HepG2 (cell line): ENCODE data around the gene SMOC1. TPM values are rescaled to one million over a fixed set of nuclear protein-coding genes. Genes with fewer than 3 reads are reported as not detected.

Experiments used
- DMAP1 ChIP-seq: IDR thresholded peaks from 2 replicates; pipeline ENCODE4 v1.6.1; 2016
- FLYWCH1 ChIP-seq: sonication (generic); formaldehyde crosslinking; IDR thresholded peaks from 2 replicates; pipeline ENCODE4 v1.8.1; 2023; ENCODE audit warnings: mild to moderate bottlenecking, missing genetic modification reagents
- MAZ ChIP-seq, 2 experiments: sonication (generic) in 1 of 2; formaldehyde crosslinking in 1 of 2; IDR thresholded peaks; 2 replicates each; pipeline versions ENCODE4 v1.5.0 to v1.6.1; 2012 to 2020; ENCODE audit warnings: low read depth in 2 of 2, mild to moderate bottlenecking in 2 of 2, borderline replicate concordance in 1 of 2, improper control_type of control experiment in 1 of 2, low read length in 1 of 2, missing genetic modification reagents in 1 of 2, moderate library complexity in 1 of 2
- MBD4 ChIP-seq: IDR thresholded peaks from 2 replicates; pipeline ENCODE4 v1.6.1; 2012; ENCODE audit warnings: low read length, inconsistent platforms, borderline replicate concordance
- MLX ChIP-seq: IDR thresholded peaks from 2 replicates; pipeline ENCODE4 v1.6.1; 2016
- MYC ChIP-seq: sonication (generic); formaldehyde crosslinking; IDR thresholded peaks from 2 replicates; pipeline ENCODE4 v1.9.0; 2021; ENCODE audit warnings: missing genetic modification reagents, borderline replicate concordance
- POLR2AphosphoS5 ChIP-seq: IDR thresholded peaks from 2 replicates; pipeline ENCODE4 v1.6.1; 2012; ENCODE audit warnings: low read depth, low read length
- RXRB ChIP-seq: IDR thresholded peaks from 2 replicates; pipeline ENCODE4 v1.6.1; 2016; ENCODE audit warnings: borderline replicate concordance, missing genetic modification reagents, missing compliant biosample characterization
- SMAD9 ChIP-seq: sonication (generic); formaldehyde crosslinking; IDR thresholded peaks from 2 replicates; pipeline ENCODE4 v1.5.1; 2020; ENCODE audit warnings: mild to moderate bottlenecking, missing genetic modification reagents
- WIZ ChIP-seq: sonication (generic); formaldehyde crosslinking; IDR thresholded peaks from 2 replicates; pipeline ENCODE4 v1.5.1; 2020; ENCODE audit warnings: mild to moderate bottlenecking, missing genetic modification reagents
- ZNF160 ChIP-seq: sonication (generic); formaldehyde crosslinking; IDR thresholded peaks from 2 replicates; pipeline ENCODE4 v1.8.0; 2022; ENCODE audit warnings: mild to moderate bottlenecking, inconsistent platforms, missing genetic modification reagents
- ZNF17 ChIP-seq: sonication (generic); formaldehyde crosslinking; IDR thresholded peaks from 2 replicates; pipeline ENCODE4 v1.5.0; 2020; ENCODE audit warnings: mild to moderate bottlenecking, missing genetic modification reagents
- ZNF224 ChIP-seq: sonication (generic); formaldehyde crosslinking; IDR thresholded peaks from 2 replicates; pipeline ENCODE4 v1.5.0; 2020; ENCODE audit warnings: mild to moderate bottlenecking, missing genetic modification reagents
- ZNF230 ChIP-seq: sonication (generic); formaldehyde crosslinking; IDR thresholded peaks from 2 replicates; pipeline ENCODE4 v1.4.0; 2020; ENCODE audit warnings: mild to moderate bottlenecking, missing genetic modification reagents
- ZNF317 ChIP-seq: sonication (generic); formaldehyde crosslinking; IDR thresholded peaks from 2 replicates; pipeline ENCODE4 v1.5.0; 2020; ENCODE audit warnings: mild to moderate bottlenecking, missing genetic modification reagents
- ZNF367 ChIP-seq: sonication (generic); formaldehyde crosslinking; IDR thresholded peaks from 2 replicates; pipeline ENCODE4 v1.4.0; 2020; ENCODE audit warnings: missing genetic modification reagents, borderline replicate concordance
- ZNF543 ChIP-seq: sonication (generic); formaldehyde crosslinking; IDR thresholded peaks from 2 replicates; pipeline ENCODE4 v1.4.0; 2020; ENCODE audit warnings: mild to moderate bottlenecking, missing genetic modification reagents
- ZNF75D ChIP-seq: sonication (generic); formaldehyde crosslinking; IDR thresholded peaks from 2 replicates; pipeline ENCODE4 v1.8.1; 2023; ENCODE audit warnings: missing genetic modification reagents, mild to moderate bottlenecking, borderline replicate concordance
- ZNF761 ChIP-seq: sonication (generic); formaldehyde crosslinking; conservative IDR thresholded peaks from 2 replicates; pipeline ENCODE4 v1.4.0; 2020; ENCODE audit warnings: mild to moderate bottlenecking, missing genetic modification reagents
- ZNF780A ChIP-seq: sonication (generic); formaldehyde crosslinking; IDR thresholded peaks from 2 replicates; pipeline ENCODE4 v1.8.0; 2022; ENCODE audit warnings: mild to moderate bottlenecking, missing genetic modification reagents, moderate library complexity
- ZNF782 ChIP-seq: sonication (generic); formaldehyde crosslinking; IDR thresholded peaks from 2 replicates; pipeline ENCODE4 v1.4.0; 2020; ENCODE audit warnings: missing genetic modification reagents, mild to moderate bottlenecking, borderline replicate concordance
- ZNF788 ChIP-seq: sonication (generic); formaldehyde crosslinking; IDR thresholded peaks from 2 replicates; pipeline ENCODE4 v1.5.0; 2020; ENCODE audit warnings: mild to moderate bottlenecking, missing genetic modification reagents, borderline replicate concordance
- ZNF790 ChIP-seq: sonication (generic); formaldehyde crosslinking; IDR thresholded peaks from 2 replicates; pipeline ENCODE4 v1.8.0; 2022; ENCODE audit warnings: missing genetic modification reagents, mild to moderate bottlenecking, borderline replicate concordance
- ZNF792 ChIP-seq: IDR thresholded peaks from 2 replicates; pipeline ENCODE4 v1.6.1; 2016
- ZNF883 ChIP-seq: sonication (generic); formaldehyde crosslinking; IDR thresholded peaks from 2 replicates; pipeline ENCODE4 v1.5.1; 2020; ENCODE audit warnings: mild to moderate bottlenecking, missing genetic modification reagents; ENCODE audit errors: not compliant biosample characterization
- polyA plus RNA-seq, 8 experiments: library from polyadenylated mRNA; depleted of rRNA in 3 of 8; stranded (reverse) in 7 of 8; unstranded in 1 of 8; fragments of >200 nt; fragmentation: Illumina TruSeq in 4 of 8; extraction: Trizol in 4 of 8; gene quantifications; 2 replicates each; pipeline versions ENCODE4 v1.2.1 to v1.2.3, GENCODE V29; 2011 to 2016; ENCODE audit warnings: low read depth in 4 of 8, missing spikeins in 1 of 8, mixed read lengths in 1 of 8; ENCODE audit not compliant: insufficient read depth in 1 of 8
- total RNA-seq, 5 experiments: library from RNA; depleted of rRNA; stranded (reverse); fragments of >200 nt; fragmentation: Illumina TruSeq; extraction: Trizol; gene quantifications; 2 replicates each; pipeline ENCODE4 v1.2.3, GENCODE V29; 2016; ENCODE audit warnings: low read depth in 1 of 5
- TF ChIP-seq, protein P1 (sequence below): sonication (generic); formaldehyde crosslinking; IDR thresholded peaks from 2 replicates; pipeline ENCODE4 v1.5.0; 2020; ENCODE audit warnings: mild to moderate bottlenecking, missing genetic modification reagents
- TF ChIP-seq, protein P2 (sequence below): sonication (generic); formaldehyde crosslinking; IDR thresholded peaks from 2 replicates; pipeline ENCODE4 v1.5.0; 2020; ENCODE audit warnings: missing genetic modification reagents

The SMOC1 gene
- total and polyA plus RNA-seq, 2 of the 13 experiments (the other 11 are each of a cell fraction or from before 2014, with no cell fraction given) = 17.8 to 35.6 TPM

DNA sequence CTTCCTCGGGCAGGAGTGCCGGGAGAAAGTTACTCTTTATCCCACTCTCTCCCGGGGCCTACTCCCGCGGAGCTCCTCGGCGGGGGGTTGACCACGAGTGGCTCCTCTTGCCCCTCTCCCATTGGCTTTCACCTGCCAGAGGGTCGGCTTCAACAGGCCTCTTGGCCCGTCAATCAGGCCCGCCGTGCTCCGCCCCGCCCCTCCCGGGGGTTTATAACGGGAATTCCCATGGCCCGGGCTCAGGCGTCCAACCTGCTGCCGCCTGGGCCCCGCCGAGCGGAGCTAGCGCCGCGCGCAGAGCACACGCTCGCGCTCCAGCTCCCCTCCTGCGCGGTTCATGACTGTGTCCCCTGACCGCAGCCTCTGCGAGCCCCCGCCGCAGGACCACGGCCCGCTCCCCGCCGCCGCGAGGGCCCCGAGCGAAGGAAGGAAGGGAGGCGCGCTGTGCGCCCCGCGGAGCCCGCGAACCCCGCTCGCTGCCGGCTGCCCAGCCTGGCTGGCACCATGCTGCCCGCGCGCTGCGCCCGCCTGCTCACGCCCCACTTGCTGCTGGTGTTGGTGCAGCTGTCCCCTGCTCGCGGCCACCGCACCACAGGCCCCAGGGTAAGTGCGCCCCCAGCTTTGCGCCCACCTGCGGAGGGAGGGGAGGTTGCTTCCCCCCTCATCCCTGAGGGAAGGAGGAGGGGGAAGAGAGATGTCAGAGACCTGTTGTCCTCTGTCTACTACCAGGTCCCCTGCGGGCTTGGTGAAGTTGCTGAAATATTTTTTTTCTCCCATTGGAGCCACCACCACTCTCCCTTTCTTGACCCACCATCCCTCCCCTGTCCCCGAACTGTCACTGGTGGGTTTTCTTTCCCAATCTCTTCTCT, at the start of gene SMOC1 (continued):
- TF ChIP-seq ZNF367 (peak; percentile 58; the same call in 1 of the 2 replicates), ZNF761 (CRISPR knock-in tag) (peak; percentile 81; the same call in 1 of the 2 replicates), MAZ (IDR thresholded peaks at IDR 0.05; ENCODE audit: borderline replicate concordance, low read depth, low read length) (peak; percentile 56; the same call in 1 of the 2 replicates), MAZ (CRISPR knock-in tag; IDR thresholded peaks at IDR 0.05; ENCODE audit: low read depth) (peak; percentile 95), RXRB (peak; percentile 18; the same call in 1 of the 2 replicates), ZNF782 (CRISPR knock-in tag) (peak; percentile 69; the same call in 1 of the 2 replicates), ZNF883 (CRISPR knock-in tag) (peak; percentile 87), MYC (CRISPR knock-in tag) (peak; percentile 86), ZNF792 (CRISPR knock-in tag) (peak; percentile 66; the same call in 1 of the 2 replicates), MBD4 (no peak), WIZ (CRISPR knock-in tag) (no peak), ZNF543 (CRISPR knock-in tag) (peak; percentile 71; the same call in 1 of the 2 replicates), ZNF317 (CRISPR knock-in tag) (no peak), ZNF230 (CRISPR knock-in tag) (peak; percentile 86; the same call in 1 of the 2 replicates), ZNF224 (CRISPR knock-in tag) (peak; percentile 66; the same call in 1 of the 2 replicates), ZNF790 (peak; percentile 54; the same call in 1 of the 2 replicates), DMAP1 (no peak; the same call in 1 of the 2 replicates), ZNF17 (CRISPR knock-in tag) (no peak), MLX (CRISPR knock-in tag) (no peak), POLR2AphosphoS5 (peak; percentile 89), ZNF75D (CRISPR knock-in tag) (no peak), ZNF160 (peak; percentile 21; the same call in 1 of the 2 replicates), ZNF780A (CRISPR knock-in tag) (no peak), SMAD9 (CRISPR knock-in tag) (no peak), ZNF788 (CRISPR knock-in tag) (no peak; the same call in 1 of the 2 replicates), FLYWCH1 (CRISPR knock-in tag) (no peak)
- TF ChIP-seq, protein P1, sequence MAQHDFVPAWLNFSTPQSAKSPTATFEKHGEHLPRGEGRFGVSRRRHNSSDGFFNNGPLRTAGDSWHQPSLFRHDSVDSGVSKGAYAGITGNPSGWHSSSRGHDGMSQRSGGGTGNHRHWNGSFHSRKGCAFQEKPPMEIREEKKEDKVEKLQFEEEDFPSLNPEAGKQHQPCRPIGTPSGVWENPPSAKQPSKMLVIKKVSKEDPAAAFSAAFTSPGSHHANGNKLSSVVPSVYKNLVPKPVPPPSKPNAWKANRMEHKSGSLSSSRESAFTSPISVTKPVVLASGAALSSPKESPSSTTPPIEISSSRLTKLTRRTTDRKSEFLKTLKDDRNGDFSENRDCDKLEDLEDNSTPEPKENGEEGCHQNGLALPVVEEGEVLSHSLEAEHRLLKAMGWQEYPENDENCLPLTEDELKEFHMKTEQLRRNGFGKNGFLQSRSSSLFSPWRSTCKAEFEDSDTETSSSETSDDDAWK (CRISPR knock-in tag) = no peak
- TF ChIP-seq, protein P2, sequence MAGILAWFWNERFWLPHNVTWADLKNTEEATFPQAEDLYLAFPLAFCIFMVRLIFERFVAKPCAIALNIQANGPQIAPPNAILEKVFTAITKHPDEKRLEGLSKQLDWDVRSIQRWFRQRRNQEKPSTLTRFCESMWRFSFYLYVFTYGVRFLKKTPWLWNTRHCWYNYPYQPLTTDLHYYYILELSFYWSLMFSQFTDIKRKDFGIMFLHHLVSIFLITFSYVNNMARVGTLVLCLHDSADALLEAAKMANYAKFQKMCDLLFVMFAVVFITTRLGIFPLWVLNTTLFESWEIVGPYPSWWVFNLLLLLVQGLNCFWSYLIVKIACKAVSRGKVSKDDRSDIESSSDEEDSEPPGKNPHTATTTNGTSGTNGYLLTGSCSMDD (CRISPR knock-in tag) = peak; percentile 41; the same call in 1 of the 2 replicates
